Fibroblast of lung (primary cell): Measurements from ENCODE around the gene IL21R. TPM values are rescaled to one million over a fixed set of nuclear protein-coding genes. Genes with fewer than 3 reads are reported as not detected.

Experiments
- DNase-seq, 2 donors: peaks; one replicate each; pipeline versions ENCODE4 v3.0.0 to v3.0.0-alpha.2; 2010; ENCODE audit warnings: low read depth in 2 of 2
- H2AFZ ChIP-seq: 2 replicates; pipeline ENCODE4 v1.5.1; 2012; ENCODE audit warnings: low read length, control low read depth, inconsistent platforms
- H3K27ac ChIP-seq: 2 replicates; pipeline ENCODE4 v1.5.1; 2011; ENCODE audit warnings: low read length, control low read depth; ENCODE audit not compliant: insufficient read depth
- H3K27me3 ChIP-seq: 2 replicates; pipeline ENCODE4 v1.5.1; 2011; ENCODE audit warnings: mild to moderate bottlenecking, low read length; ENCODE audit not compliant: control insufficient read depth, insufficient read depth
- H3K36me3 ChIP-seq: 2 replicates; pipeline ENCODE4 v1.5.1; 2011; ENCODE audit warnings: low read length; ENCODE audit not compliant: control insufficient read depth, insufficient read depth
- H3K4me1 ChIP-seq: 2 replicates; pipeline ENCODE4 v1.5.1; 2011; ENCODE audit warnings: low read length; ENCODE audit not compliant: control insufficient read depth, insufficient read depth; ENCODE audit errors: extremely low read depth
- H3K4me2 ChIP-seq: 2 replicates; pipeline ENCODE4 v1.5.1; 2011; ENCODE audit warnings: low read length, control low read depth; ENCODE audit not compliant: insufficient read depth; ENCODE audit errors: extremely low read depth
- H3K4me3 ChIP-seq, 4 experiments: fragments of 200-600 bp in 1 of 4; sonication (generic) in 1 of 4; replicated peaks in 1 of 4; 2 replicates each; pipeline ENCODE4 v1.5.1; 2011 to 2016; ENCODE audit warnings: low read length in 4 of 4, low read depth in 3 of 4, mild to moderate bottlenecking in 3 of 4, control low read depth in 2 of 4, inconsistent platforms in 1 of 4, mixed read lengths in 1 of 4; ENCODE audit not compliant: insufficient read depth in 1 of 4; ENCODE audit errors: control extremely low read depth in 1 of 4
- H3K79me2 ChIP-seq: 2 replicates; pipeline ENCODE4 v1.5.1; 2012; ENCODE audit warnings: mild to moderate bottlenecking, low read length, inconsistent platforms; ENCODE audit not compliant: control insufficient read depth, insufficient read depth
- H3K9ac ChIP-seq: 2 replicates; pipeline ENCODE4 v1.5.1; 2011; ENCODE audit warnings: mild to moderate bottlenecking, low read length, control low read depth; ENCODE audit not compliant: insufficient read depth
- H3K9me3 ChIP-seq: 2 replicates; pipeline ENCODE4 v1.5.1; 2012; ENCODE audit warnings: low read depth, low read length; ENCODE audit not compliant: control insufficient read depth, insufficient read depth
- H4K20me1 ChIP-seq: 2 replicates; pipeline ENCODE4 v1.5.1; 2011; ENCODE audit warnings: low read length; ENCODE audit not compliant: control insufficient read depth, insufficient read depth; ENCODE audit errors: extremely low read depth
- EZH2 ChIP-seq: IDR thresholded peaks from 2 replicates; pipeline ENCODE4 v1.5.1; 2012; ENCODE audit warnings: low read length, control low read depth, mild to moderate bottlenecking; ENCODE audit errors: missing control alignments
- polyA plus RNA-seq, 2 donors: library from polyadenylated mRNA; depleted of rRNA in 1 of 2; stranded (reverse) in 1 of 2; unstranded in 1 of 2; fragments of >200 nt; gene quantifications; 2 replicates each; pipeline ENCODE4 v1.2.1, GENCODE V29; 2011 to 2012; ENCODE audit warnings: missing spikeins in 1 of 2
- total RNA-seq: library from RNA; depleted of rRNA; stranded (reverse); fragments of >200 nt; gene quantifications from 2 replicates; pipeline ENCODE4 v1.2.1, GENCODE V29; 2014
- TF ChIP-seq, protein P1 (sequence below), 2 donors: IDR thresholded peaks in 1 of 2; conservative IDR thresholded peaks in 1 of 2; 1 replicate in 1 of 2; 2 replicates in 1 of 2; pipeline ENCODE4 v1.5.1; 2011 to 2012; ENCODE audit warnings: low read length in 2 of 2, control low read depth in 1 of 2, inconsistent platforms in 1 of 2, low read depth in 1 of 2, mild to moderate bottlenecking in 1 of 2

Gene IL21R
- total and polyA plus RNA-seq, 2 donors (not counting 1 experiment from before 2014, with no cell fraction given): 0.95 to 7.4 TPM

DNA sequence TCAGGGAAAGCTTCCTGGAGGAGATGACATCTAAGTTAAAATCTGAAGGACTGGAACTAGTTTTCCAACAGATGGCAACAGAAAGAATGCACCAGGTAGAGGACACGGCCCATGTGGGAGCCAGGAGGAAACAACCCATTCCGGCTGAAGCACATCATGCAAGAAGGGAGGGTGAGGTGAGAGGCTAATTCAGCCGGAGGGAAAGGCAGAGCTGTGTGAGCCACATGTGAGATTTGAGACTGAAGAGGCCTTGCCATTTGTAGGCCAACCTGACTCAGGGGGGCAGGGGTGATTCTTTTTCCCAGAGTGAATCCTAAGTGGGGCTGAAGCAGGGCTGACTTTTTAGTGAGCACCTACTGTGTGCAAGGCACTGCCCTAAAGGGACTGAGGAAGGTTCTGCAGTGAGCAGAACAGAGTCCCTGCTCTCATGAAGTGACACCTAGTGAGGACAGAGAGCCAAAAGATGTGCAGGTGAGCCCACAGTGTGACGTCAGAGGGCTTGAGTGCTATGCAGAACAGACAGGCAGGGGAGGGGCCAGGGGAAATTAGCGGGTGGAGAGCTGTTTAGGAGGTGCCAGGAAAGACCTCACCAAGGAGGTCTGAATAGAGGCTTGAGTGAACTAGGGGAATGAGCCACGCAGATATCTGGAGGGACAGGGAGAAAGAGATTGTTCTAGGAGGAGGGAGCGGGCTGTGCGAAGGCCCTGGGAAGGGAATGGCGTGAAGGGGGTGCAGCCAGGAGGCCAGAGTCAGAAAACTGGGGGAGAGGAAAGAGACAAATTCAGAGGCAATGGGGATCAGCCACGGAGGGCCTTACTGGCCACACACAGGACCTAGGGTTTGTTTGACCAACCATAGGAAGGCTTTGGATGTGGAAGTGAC, 19.8 kb upstream of the IL21R start:
- Histone ChIP-seq H4K20me1 (no peaks in the 10 kb centered on the region), H2AFZ (no peak overlapping the region), H3K4me1 (no peaks in the 10 kb centered on the region), H3K27me3 (peaks cover 9% of the 10 kb centered on the region), H3K4me3 (no peak overlapping the region), H3K9me3 (no peaks in the 10 kb centered on the region), H3K4me2 (no peak overlapping the region), H3K9ac (no peak overlapping the region), H3K79me2 (no peaks in the 10 kb centered on the region), H3K27ac (no peak overlapping the region), H3K36me3 (no peaks in the 10 kb centered on the region)
- no peak for TF ChIP-seq EZH2
- TF ChIP-seq, protein P1, sequence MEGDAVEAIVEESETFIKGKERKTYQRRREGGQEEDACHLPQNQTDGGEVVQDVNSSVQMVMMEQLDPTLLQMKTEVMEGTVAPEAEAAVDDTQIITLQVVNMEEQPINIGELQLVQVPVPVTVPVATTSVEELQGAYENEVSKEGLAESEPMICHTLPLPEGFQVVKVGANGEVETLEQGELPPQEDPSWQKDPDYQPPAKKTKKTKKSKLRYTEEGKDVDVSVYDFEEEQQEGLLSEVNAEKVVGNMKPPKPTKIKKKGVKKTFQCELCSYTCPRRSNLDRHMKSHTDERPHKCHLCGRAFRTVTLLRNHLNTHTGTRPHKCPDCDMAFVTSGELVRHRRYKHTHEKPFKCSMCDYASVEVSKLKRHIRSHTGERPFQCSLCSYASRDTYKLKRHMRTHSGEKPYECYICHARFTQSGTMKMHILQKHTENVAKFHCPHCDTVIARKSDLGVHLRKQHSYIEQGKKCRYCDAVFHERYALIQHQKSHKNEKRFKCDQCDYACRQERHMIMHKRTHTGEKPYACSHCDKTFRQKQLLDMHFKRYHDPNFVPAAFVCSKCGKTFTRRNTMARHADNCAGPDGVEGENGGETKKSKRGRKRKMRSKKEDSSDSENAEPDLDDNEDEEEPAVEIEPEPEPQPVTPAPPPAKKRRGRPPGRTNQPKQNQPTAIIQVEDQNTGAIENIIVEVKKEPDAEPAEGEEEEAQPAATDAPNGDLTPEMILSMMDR (conservative IDR thresholded peaks at IDR 0.05 in 1 of 2, IDR thresholded peaks at IDR 0.05 in 1 of 2; ENCODE audit: low read depth in 1 of 2, low read length in 2 of 2): no peak
- no peak for DNase-seq

GRCh38 chr16:27383556-27384243, 18.3 kb upstream of the IL21R start:
- Histone ChIP-seq H4K20me1 (no peaks in the 10 kb centered on the region), H3K4me3 (no peak overlapping the region), H3K9ac (no peak overlapping the region), H3K27ac (no peak overlapping the region), H3K36me3 (no peaks in the 10 kb centered on the region), H3K79me2 (no peaks in the 10 kb centered on the region), H2AFZ (no peak overlapping the region), H3K4me1 (no peaks in the 10 kb centered on the region), H3K4me2 (no peak overlapping the region), H3K27me3 (peaks cover 8% of the 10 kb centered on the region), H3K9me3 (no peaks in the 10 kb centered on the region)
- TF ChIP-seq, protein P1 (conservative IDR thresholded peaks at IDR 0.05 in 1 of 2, IDR thresholded peaks at IDR 0.05 in 1 of 2; ENCODE audit: low read depth in 1 of 2, low read length in 2 of 2): no peak
- no peak for TF ChIP-seq EZH2
- no peak for DNase-seq

- no peaks in the 10 kb centered on the region for H4K20me1 ChIP-seq
- no peak overlapping the region for H2AFZ ChIP-seq
- DNase-seq: no peak
- H3K4me3 ChIP-seq: no peak overlapping the region
- TF ChIP-seq EZH2: no peak
- TF ChIP-seq, protein P1 (conservative IDR thresholded peaks at IDR 0.05 in 1 of 2, IDR thresholded peaks at IDR 0.05 in 1 of 2; ENCODE audit: low read depth in 1 of 2, low read length in 2 of 2): no peak
- no peaks in the 10 kb centered on the region for H3K36me3 ChIP-seq
- H3K4me2 ChIP-seq: no peak overlapping the region
- H3K4me1 ChIP-seq: no peaks in the 10 kb centered on the region
- H3K27me3 ChIP-seq: peaks cover 10% of the 10 kb centered on the region
- no peaks in the 10 kb centered on the region for H3K9me3 ChIP-seq
- no peak overlapping the region for H3K27ac ChIP-seq
- H3K9ac ChIP-seq: no peak overlapping the region
- H3K79me2 ChIP-seq: no peaks in the 10 kb centered on the region
Measured at GRCh38 chr16:27384425-27384824, 17.5 kb upstream of the IL21R start.
